Liver (tissue), 9 donors: Measurements from ENCODE around the gene SMARCC1. TPM values are rescaled to one million over a fixed set of nuclear protein-coding genes. Genes with fewer than 3 reads are reported as not detected.

Source experiments
- DNase-seq: peaks from one replicate; pipeline ENCODE4 v3.0.0-alpha.2; 2017; ENCODE audit warnings: low spot score
- H3K27ac ChIP-seq, 2 donors: one replicate each; pipeline ENCODE4 v1.7.0; 2013; ENCODE audit warnings: inconsistent platforms in 2 of 2, low read length in 2 of 2, control low read depth in 1 of 2, low read depth in 1 of 2, mild to moderate bottlenecking in 1 of 2
- H3K27me3 ChIP-seq, 4 donors: one replicate each; pipeline versions ENCODE4 v1.6.1 to v1.7.0; 2013; ENCODE audit warnings: low read length in 3 of 4, inconsistent platforms in 1 of 4, mild to moderate bottlenecking in 1 of 4, moderate library complexity in 1 of 4; ENCODE audit not compliant: control insufficient read depth in 4 of 4, insufficient read depth in 4 of 4
- H3K36me3 ChIP-seq, 4 donors: one replicate each; pipeline versions ENCODE4 v1.6.1 to v1.7.0; 2013; ENCODE audit warnings: low read length in 3 of 4, mild to moderate bottlenecking in 3 of 4, low read depth in 1 of 4, moderate library complexity in 1 of 4; ENCODE audit not compliant: control insufficient read depth in 4 of 4, insufficient read depth in 3 of 4
- H3K4me1 ChIP-seq, 4 donors: one replicate each; pipeline versions ENCODE4 v1.6.1 to v1.7.0; 2013; ENCODE audit warnings: low read length in 3 of 4, mild to moderate bottlenecking in 3 of 4, moderate library complexity in 1 of 4; ENCODE audit not compliant: control insufficient read depth in 4 of 4, insufficient read depth in 4 of 4
- H3K4me3 ChIP-seq, 3 donors: one replicate each; pipeline versions ENCODE4 v1.6.1 to v1.7.0; 2013; ENCODE audit warnings: low read length in 3 of 3, control low read depth in 1 of 3, low read depth in 1 of 3, mild to moderate bottlenecking in 1 of 3
- H3K9ac ChIP-seq, 2 donors: one replicate each; pipeline ENCODE4 v1.7.0; 2013; ENCODE audit warnings: low read length in 2 of 2, mild to moderate bottlenecking in 2 of 2, moderate library complexity in 2 of 2, control low read depth in 1 of 2, low read depth in 1 of 2
- H3K9me3 ChIP-seq, 4 donors: one replicate each; pipeline versions ENCODE4 v1.6.1 to v1.7.0; 2013; ENCODE audit warnings: low read length in 3 of 4; ENCODE audit not compliant: control insufficient read depth in 4 of 4
- ATF3 ChIP-seq: IDR thresholded peaks from 2 replicates; pipeline ENCODE4 v1.6.1; 2016; ENCODE audit warnings: antibody characterized with exemption
- CTCF ChIP-seq: fragments of 150-350 bp; IDR thresholded peaks from 2 replicates; pipeline ENCODE4 v1.5.1; 2017; ENCODE audit warnings: improper control_type of control experiment, low read depth, low read length; ENCODE audit not compliant: missing input control
- EGR1 ChIP-seq, 2 donors: IDR thresholded peaks; 2 replicates each; pipeline ENCODE4 v1.6.1; 2016 to 2018; ENCODE audit warnings: antibody characterized with exemption in 2 of 2, low read depth in 2 of 2
- FOXA1 ChIP-seq: IDR thresholded peaks from 2 replicates; pipeline ENCODE4 v1.6.1; 2016; ENCODE audit warnings: antibody characterized with exemption
- FOXA2 ChIP-seq: IDR thresholded peaks from 2 replicates; pipeline ENCODE4 v1.6.1; 2016; ENCODE audit warnings: antibody characterized with exemption
- GABPA ChIP-seq, 2 donors: IDR thresholded peaks in 1 of 2; conservative IDR thresholded peaks in 1 of 2; 2 replicates each; pipeline ENCODE4 v1.6.1; 2016; ENCODE audit warnings: antibody characterized with exemption in 2 of 2, mild to moderate bottlenecking in 1 of 2, moderate library complexity in 1 of 2
- HNF4A ChIP-seq, 2 donors: conservative IDR thresholded peaks; 2 replicates each; pipeline ENCODE4 v1.6.1; 2016; ENCODE audit warnings: antibody characterized with exemption in 2 of 2, mild to moderate bottlenecking in 2 of 2
- HNF4G ChIP-seq: IDR thresholded peaks from 2 replicates; pipeline ENCODE4 v1.6.1; 2016; ENCODE audit warnings: antibody characterized with exemption
- JUND ChIP-seq, 2 donors: IDR thresholded peaks; 2 replicates each; pipeline ENCODE4 v1.6.1; 2016; ENCODE audit warnings: antibody characterized with exemption in 2 of 2
- MAX ChIP-seq: IDR thresholded peaks from 2 replicates; pipeline ENCODE4 v1.6.1; 2016; ENCODE audit warnings: antibody characterized with exemption
- NR2F2 ChIP-seq: IDR thresholded peaks from 2 replicates; pipeline ENCODE4 v1.6.1; 2016; ENCODE audit warnings: antibody characterized with exemption
- RAD21 ChIP-seq, 2 donors: IDR thresholded peaks; 2 replicates each; pipeline ENCODE4 v1.6.1; 2016; ENCODE audit warnings: antibody characterized with exemption in 2 of 2, mild to moderate bottlenecking in 2 of 2
- REST ChIP-seq: IDR thresholded peaks from 2 replicates; pipeline ENCODE4 v1.6.1; 2016; ENCODE audit warnings: antibody characterized with exemption, mild to moderate bottlenecking
- SP1 ChIP-seq: IDR thresholded peaks from 2 replicates; pipeline ENCODE4 v1.6.1; 2018; ENCODE audit warnings: antibody characterized with exemption, mild to moderate bottlenecking
- TAF1 ChIP-seq: conservative IDR thresholded peaks from 2 replicates; pipeline ENCODE4 v1.6.1; 2016; ENCODE audit warnings: antibody characterized with exemption, mild to moderate bottlenecking
- YY1 ChIP-seq: IDR thresholded peaks from 2 replicates; pipeline ENCODE4 v1.6.1; 2016; ENCODE audit warnings: antibody characterized with exemption, mild to moderate bottlenecking
- ZBTB33 ChIP-seq: IDR thresholded peaks from 2 replicates; pipeline ENCODE4 v1.6.1; 2016; ENCODE audit warnings: antibody characterized with exemption
- WGBS: extraction: QIAGEN DNeasy Blood & Tissue Kit; methylation state at CpG from one replicate; pipeline ENCODE4 v1.1.7; 2013; 5-methylcytosine and 5-hydroxymethylcytosine counted together
- polyA plus RNA-seq, 2 donors: library from polyadenylated mRNA; stranded (reverse) in 1 of 2; unstranded in 1 of 2; fragments of 200-250 nt in 1 of 2; fragments of >200 nt in 1 of 2; fragmentation: Nextera tagmentation in 1 of 2; extraction: Ambion mirVana in 1 of 2; gene quantifications; one replicate each; pipeline versions ENCODE4 v1.2.1 to v1.2.3, GENCODE V29; 2013 to 2015
- total RNA-seq, 2 donors: library from RNA; depleted of rRNA; stranded (reverse); fragments of >200 nt; gene quantifications; one replicate each; pipeline ENCODE4 v1.2.3, GENCODE V29; 2014
- donor health status: healthy.
- donor health status: healthy.
- donor health status: healthy.
- donor health status: healthy.
- donor health status: healthy.

Gene SMARCC1
- total and polyA plus RNA-seq, 4 donors: 6.6 to 19.8 (median 12.6) TPM

- Histone ChIP-seq H3K27me3 (no peaks in the 10 kb centered on the region), H3K27ac (no peak overlapping the region), H3K9me3 (no peaks in the 10 kb centered on the region), H3K4me3 (no peak overlapping the region), H3K4me1 (no peaks in the 10 kb centered on the region), H3K36me3 (no peaks in the 10 kb centered on the region), H3K9ac (no peak overlapping the region)
- DNase-seq: no peak
- 91% methylated on average over 6 of the region's 6 CpGs for WGBS
- TF ChIP-seq TAF1 (no peak), FOXA2 (no peak), YY1 (no peak), CTCF (no peak), GABPA (IDR thresholded peaks at IDR 0.05 in 1 of 2, conservative IDR thresholded peaks at IDR 0.05 in 1 of 2) (no peak), ATF3 (no peak), NR2F2 (no peak)
These were observed 244.7 kb downstream of the SMARCC1 start for GRCh38 chr3:47536967-47537366.

GRCh38 chr3:47536221-47536891, 245.3 kb downstream of the SMARCC1 start:
- Histone ChIP-seq H3K27me3 (no peaks in the 10 kb centered on the region), H3K9ac (no peak overlapping the region), H3K27ac (no peak overlapping the region), H3K36me3 (no peaks in the 10 kb centered on the region), H3K9me3 (no peaks in the 10 kb centered on the region), H3K4me1 (no peaks in the 10 kb centered on the region), H3K4me3 (no peak overlapping the region)
- TF ChIP-seq CTCF (no peak), HNF4A (conservative IDR thresholded peaks at IDR 0.05) (no peak), FOXA2 (no peak), JUND (IDR thresholded peaks at IDR 0.05) (no peak), SP1 (no peak), GABPA (IDR thresholded peaks at IDR 0.05 in 1 of 2, conservative IDR thresholded peaks at IDR 0.05 in 1 of 2) (no peak), RAD21 (IDR thresholded peaks at IDR 0.05) (no peak), REST (no peak), YY1 (no peak), ZBTB33 (no peak), HNF4G (no peak), TAF1 (no peak), FOXA1 (no peak), NR2F2 (no peak), EGR1 (IDR thresholded peaks at IDR 0.05; ENCODE audit: low read depth in 2 of 2) (no peak), ATF3 (no peak), MAX (no peak)
- 95% methylated on average over 19 of the region's 19 CpGs for WGBS
- no peak for DNase-seq
